Measurements from ENCODE around the gene PPP2R2B.
"Not testable (repeated sequence)": the region's sequence is repeated elsewhere in the genome, so short reads cannot be mapped to it uniquely, and the experiment has no call there.

PPP2R2B gene

DNA sequence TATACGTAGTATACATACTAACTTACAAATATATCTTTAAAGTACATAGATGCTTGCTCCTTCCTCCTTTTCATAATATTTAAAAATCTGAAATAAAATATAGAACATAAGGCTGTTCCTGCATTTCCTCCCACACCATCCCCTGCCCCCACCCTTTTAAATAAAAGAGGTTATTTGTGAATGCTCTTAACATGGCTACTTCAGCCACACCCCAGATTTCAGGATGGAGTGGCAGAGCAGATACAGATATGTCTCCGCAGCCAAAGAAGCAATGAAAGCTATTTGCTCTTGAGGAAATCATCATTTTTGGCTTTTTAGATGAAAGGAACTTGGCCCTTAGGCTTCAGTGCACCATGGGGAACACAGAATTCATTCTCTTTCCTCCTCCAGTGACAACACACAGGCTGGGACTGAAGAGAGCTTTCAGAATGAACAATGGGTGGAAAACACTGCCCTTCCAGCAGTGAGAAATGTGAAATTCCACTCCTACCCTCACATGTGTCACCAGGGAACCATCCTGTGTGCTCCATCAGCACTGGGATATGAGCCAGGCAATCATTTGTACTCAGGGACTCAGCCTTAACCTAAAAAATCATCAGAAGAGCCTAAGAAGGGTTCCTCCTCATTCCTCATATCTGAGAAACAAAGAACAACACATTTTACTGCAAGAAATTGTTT, 134.3 kb downstream of the PPP2R2B start:
- DNase-seq (no peak), ATAC-seq (no peak)

DNA sequence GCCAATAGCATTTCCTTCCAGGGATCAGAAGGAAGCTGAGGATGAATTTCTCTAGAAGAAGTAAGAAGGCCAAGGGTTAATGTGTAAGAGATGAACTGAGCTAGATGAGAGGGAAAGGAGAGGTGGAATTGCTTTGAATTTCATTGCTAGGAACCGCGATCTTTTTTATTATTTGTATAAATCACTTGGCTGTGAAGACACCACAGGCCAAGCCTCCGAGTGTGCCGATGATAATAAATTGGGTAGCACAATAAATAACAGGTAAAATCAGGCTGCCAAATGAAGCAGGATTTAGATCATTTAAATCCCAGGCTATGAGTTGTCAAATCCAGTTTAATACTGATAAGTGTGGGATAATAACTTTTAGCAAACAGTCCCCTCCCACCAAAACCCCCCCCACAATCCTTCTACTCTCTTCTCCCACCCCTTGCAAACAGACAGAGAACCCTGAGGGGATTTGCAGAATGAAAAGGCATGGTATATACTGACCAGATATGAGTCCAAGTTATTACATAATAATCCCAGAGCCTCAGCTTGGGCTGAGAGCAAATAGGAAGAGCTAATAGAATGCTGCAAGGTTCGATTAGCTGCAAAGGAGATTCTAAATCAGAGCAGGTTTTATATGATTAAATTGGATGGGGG, 143.5 kb downstream of the PPP2R2B start:
- DNase-seq (no peak), ATAC-seq (no peak)

DNA sequence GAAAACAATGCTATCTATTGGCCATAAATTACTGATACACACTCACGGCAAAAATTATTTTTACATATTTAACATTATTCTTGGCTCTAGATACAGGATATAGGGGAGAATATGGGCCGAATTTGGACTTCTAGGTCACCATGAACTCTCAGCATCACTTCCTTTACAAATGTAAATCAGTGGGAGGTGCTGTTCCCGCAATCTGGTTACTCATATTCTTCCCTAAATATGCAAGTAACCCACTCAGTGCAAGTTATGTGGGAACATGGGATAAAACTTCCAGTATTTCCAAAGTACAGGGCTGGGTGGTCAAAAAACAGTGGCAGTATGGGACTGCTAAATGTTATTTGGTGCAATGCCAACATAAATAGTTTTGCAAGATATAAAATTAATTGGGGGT, 145.6 kb downstream of the PPP2R2B start:
- no peak for ATAC-seq

DNA sequence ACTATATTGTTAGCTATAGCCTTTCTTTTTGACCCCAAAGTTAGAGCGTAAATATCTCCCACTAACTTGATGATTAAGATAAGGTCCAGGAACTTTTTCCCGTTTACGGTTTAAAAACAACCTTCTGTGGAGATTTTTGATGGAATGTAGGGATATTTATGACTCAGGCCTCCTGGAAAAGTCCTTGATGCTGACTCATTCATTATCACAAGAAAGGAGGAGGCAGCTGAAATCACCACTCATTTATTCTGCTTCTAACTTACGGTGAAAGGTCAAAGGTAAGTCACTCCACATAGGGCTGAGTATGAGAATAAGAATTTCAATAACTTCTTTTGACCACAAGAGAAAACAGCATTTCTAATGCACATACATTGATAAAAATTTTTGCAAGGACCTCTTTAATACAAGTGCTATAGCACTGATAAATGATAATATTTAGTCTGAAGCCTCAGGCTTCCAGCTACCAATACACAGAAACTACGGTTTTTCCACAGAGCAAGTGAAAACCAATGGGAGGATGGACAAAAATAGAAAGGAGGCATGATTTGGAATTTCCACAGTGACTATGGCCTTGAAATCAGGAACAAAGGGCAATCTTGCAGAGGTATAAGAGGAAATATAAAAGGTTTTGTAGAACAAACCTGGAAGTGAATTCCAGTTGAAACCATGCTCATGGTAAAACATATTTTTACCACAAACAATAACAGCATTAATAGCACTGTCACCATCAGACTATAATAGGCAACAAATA, 146.5 kb downstream of the PPP2R2B start:
- ATAC-seq (no peak), DNase-seq (no peak)

More for the DNA sequence above, 145.6 kb downstream of the PPP2R2B start:
- DNase-seq, result no peak

DNA sequence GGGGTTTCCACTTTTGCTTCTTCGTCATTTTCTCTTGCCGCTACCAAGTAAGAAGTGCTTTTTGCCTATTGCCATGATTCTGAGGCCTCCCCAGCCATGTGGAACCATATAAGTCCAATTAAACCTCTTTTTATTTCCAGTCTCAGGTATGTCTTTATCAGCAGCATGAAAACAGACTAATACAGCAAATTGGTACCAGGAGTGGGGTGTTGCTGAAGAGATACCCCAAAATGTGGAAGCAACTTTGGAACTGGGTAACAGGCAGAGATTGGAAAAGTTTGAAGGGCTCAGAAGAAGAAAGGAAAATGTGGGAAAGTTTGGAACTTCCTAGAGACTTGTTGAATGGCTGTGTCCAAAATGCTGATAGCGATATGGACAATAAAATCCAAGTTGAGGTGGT, 149.8 kb downstream of the PPP2R2B start:
- not testable (repeated sequence) for ATAC-seq, DNase-seq

DNA sequence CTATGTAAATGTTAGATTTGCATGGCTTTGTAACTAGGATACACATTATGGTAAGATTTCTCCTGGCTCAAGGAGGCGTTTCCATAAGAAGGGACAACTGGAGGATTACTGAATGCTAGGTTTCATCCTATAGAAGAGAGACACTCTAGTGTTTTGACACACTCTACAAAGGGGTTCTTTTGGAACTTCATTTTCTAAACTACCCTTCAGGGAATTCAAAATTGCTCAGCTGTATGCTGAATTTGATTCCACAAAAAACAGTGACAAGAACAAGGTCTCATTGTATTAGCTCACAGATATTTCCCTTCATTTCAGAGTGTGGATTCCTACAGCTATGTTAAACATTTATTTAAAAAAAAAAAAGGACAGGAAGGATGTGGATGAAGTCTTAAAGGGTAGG, 151.7 kb downstream of the PPP2R2B start:
- no peak for DNase-seq
- ATAC-seq, result no peak

DNA sequence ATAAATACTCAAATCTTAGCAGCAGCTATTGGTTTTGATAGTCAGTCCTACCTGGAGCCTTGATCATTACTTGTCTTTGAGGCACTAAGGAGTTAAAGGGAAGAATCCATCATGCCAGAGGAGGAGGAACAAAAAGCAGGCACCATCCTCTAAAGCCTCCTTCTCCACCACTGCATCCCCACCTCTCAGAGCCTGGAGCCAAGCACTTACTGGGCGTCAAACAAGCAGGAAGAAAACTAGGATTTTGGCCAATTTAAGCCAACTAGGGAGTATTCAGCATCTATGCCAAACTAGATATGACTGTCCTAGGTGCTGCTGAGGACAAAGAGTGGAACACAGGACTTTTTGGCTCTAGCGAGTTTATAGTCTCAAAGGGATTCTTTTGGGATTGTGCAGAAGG, 152.5 kb downstream of the PPP2R2B start:
- DNase-seq (no peak), ATAC-seq (no peak)

DNA sequence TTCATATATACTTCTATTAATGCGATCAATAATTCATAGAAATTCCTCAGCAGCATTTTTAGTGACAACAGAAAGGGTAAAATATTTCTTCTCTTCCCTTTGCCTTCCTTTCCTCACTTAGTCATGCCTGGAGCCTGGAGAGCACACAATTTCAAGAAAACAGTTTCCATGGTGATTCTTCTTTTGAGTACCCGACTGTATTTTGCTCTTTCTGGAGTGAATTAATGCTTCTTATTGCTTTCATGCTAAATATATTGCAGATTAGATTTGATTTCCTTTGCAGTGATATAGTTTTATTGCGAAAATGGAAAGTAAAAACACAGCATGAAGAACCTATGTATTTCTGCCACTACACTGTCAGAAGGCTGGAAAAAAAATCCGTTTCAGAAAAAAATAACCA, 153.5 kb downstream of the PPP2R2B start:
- no peak for DNase-seq
- no peak for ATAC-seq

DNA sequence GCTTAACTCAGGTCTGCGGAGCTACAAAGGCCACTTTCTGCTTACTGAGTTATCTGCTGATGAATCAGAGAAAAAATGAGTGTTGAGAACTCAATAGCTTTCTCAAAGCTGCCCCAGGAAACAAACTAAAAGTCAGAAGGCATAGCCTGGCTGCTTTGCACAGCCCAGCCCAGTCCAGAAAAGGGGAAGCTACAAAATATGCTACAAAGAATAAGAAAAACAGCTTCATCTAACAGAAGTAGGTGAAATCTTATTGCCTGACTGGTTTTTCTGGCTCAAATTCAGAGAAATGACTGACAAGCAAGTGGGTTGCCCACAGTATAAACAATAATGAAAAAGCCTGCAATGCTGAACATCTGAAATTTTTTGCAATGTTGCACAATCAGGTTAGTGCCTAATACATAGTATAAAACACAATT, 156.2 kb downstream of the PPP2R2B start:
- ATAC-seq (no peak), DNase-seq (no peak)

DNA sequence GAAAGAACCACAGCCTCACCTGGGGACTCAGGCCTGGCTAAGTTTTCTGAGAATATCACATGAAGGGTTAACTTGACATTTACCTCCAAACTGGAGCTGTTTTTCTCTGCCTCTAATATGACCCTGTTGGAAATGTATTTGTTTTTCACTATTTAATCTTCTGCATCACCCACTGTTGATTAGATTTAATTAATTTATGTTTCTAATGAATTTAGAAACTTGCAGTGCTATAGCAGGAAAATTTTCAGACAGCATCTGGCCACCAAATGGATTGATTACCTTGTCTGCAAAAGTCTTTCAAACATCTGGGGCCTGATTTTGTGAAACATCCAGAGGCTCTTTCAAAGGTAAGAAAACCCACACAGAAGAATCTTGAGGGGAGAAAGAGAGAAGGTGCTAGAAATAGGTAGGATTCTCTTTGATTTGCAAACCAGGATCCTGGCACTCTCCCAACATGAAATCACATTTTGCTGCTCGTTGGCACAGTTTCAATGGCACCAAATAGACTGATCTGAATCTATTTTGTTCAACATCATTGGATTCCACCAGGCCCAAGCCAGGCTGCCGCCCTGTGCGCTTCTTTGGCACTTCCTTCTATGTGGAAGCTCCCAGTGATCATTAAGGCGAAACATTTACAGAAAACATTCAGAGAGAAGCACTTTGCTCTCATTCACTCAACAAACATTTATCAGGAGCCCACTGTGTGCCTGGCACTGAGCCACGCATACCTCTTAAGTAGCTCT, 157.3 kb downstream of the PPP2R2B start:
- ATAC-seq (no peak), DNase-seq (no peak)

DNA sequence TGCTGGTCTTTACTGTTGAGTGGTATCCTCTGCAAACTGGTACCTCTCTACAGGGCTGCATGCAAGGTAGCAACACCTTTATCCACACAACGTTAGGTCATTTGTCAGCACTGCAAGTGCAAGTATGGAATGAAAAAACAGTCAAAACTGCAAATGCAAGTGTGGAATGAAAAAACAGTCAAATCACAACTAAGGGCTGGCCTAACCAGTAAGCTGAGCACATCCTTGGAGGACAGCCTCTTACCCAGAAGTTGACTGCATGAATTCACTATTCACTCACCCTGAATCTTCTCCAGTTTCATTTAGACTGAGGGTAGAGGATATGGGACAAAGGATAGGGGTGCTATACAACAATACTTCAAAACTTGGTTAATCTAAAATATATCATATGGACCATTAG, 158.4 kb downstream of the PPP2R2B start:
- ATAC-seq (no peak), DNase-seq (no peak)

DNA sequence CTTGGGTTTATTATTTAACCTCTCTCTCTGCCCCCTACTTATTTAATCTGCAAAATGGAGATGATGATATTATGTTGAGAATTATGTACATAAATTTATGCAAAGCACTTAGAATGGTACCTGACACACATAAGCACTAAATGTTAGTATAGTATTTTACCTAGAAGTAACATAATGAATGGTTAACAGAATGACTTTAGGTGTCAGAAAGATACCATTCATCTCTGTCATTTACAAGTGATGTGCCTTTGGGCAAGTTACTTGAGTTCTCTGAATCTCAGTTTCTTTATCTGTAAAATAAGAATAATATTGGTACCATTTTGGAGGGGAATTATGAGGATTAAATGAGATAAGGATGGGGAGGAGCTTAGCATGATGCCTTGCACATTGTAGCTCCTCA, 159.4 kb downstream of the PPP2R2B start:
- ATAC-seq (no peak), DNase-seq (no peak)

DNA sequence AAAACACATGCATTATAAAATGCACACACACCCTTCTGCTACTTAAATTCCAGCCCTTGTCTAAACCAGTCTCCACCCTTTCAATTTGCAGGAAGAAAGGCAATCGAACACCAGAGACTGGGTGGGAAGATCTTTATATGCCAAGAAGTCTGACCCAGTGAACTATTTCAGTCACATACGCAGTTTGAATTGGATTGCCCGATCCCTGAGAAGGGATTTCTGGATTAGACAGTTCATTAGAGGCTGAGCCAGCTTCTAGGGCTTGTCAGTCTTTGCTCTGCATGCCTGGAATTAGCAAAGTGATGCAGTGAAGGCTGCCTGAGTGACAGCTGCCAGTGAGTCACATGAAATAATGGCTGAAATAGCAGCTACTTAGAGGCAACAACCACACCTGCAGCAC, 159.9 kb downstream of the PPP2R2B start:
- no peak for DNase-seq
- no peak for ATAC-seq

DNA sequence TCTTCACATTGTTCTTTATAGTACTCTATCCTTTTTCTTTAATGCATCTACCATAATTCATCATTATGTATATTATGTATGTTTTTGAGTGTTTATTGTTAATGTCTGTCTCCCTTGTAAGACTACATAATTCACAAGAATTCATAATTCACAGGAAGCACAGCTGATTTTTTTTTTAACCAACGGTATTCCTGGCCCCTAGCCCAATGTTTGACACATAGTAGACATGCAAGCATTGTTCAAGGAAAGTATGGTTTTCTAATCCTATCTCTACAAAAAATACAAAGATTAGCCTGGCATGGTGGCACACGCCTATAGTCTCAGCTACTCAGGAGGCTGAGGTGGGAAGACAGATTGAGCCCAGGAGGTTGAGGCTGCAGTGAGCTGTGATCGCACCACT, 160.6 kb downstream of the PPP2R2B start:
- no peak for DNase-seq

DNA sequence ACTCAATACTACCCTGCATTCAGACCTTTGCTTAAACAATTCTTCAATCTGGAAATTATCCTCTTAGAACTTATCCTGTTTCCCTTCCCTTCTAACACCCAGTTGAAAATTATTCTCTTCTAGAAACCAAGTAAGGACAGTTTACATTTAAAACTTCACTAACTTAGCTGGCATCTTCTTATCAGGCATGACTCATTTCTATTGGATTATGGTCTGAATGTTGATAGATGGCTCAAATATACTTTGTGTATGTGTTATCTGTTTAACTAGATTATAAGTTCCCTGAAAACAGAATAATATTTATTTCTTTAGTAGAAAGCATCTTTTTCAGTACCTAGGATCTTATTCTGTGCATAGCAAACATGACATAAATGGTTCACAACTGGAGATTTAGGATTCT, 161.9 kb downstream of the PPP2R2B start:
- DNase-seq (no peak), ATAC-seq (no peak)

More for the DNA sequence above, 160.6 kb downstream of the PPP2R2B start:
- no peak for ATAC-seq

DNA sequence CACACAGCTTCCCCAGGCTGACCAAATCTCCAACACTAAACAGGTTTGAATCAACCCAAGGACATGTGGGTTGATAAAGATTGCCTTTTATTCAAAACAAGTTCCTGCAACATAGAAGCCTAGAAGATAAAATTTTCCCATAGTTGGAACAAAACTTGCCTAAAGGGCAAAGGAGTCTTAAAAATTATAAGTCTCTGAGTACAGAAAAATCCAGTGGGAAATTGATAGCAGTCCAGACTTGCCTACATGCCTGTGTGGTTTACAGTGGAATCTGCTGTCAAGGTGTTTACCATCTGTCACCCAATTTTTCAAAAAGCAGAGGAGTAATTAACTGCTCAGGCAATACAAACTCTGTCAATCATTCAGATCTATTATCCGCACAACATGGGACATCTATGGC, 168.2 kb downstream of the PPP2R2B start:
- ATAC-seq (no peak), DNase-seq (no peak)

DNA sequence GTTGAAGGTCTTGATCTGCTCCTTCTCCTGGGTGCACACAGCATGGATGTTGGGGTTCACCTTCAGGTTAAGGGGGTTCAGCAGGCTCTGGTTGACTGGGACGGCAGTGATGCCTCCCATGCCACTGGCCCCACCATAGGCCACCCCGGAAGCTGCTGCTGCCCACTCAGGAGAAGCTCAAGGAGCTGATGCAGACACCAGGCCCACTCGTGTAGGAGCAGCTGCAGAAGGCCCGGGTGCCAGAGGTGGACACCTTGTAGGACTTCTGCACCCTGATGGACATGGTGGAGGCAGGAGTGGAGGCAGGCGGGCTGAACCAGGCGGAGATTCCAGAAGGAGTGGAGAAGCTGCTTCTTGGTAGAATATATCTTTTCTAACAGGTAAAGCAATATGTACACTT, 171.2 kb downstream of the PPP2R2B start:
- DNase-seq (no peak), ATAC-seq (no peak)

DNA sequence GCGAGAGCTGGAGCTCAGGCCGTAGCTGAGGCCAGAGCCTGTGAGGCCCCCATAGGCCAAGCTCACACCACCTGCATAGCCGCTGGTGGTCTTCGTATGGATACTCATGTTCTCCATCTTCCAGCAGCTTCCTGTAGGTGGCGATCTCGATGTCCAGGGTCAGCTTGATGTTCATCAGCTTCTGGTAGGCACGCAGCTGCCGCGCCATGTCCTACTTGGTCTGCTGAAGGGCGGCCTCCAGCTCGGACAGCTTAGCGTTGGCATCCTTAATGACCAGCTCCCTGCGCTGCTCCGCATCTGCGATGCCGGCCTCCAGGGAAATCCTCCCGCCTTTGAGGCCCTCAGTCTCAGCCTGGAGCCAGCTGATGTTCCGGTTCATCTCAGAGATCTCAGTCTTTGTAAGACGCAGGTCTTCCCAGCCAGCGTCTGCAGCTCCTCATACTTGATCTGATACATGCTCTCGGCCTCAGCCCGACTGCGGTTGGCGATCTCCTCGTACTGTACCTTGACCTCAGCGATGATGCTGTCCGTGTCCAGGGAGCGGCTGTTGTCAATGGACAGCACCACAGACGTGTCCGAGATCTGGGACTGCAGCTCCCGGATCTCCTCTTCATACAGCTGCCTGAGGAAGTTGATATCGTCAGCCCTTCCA, 172.1 kb downstream of the PPP2R2B start:
- DNase-seq (no peak), ATAC-seq (no peak)

DNA sequence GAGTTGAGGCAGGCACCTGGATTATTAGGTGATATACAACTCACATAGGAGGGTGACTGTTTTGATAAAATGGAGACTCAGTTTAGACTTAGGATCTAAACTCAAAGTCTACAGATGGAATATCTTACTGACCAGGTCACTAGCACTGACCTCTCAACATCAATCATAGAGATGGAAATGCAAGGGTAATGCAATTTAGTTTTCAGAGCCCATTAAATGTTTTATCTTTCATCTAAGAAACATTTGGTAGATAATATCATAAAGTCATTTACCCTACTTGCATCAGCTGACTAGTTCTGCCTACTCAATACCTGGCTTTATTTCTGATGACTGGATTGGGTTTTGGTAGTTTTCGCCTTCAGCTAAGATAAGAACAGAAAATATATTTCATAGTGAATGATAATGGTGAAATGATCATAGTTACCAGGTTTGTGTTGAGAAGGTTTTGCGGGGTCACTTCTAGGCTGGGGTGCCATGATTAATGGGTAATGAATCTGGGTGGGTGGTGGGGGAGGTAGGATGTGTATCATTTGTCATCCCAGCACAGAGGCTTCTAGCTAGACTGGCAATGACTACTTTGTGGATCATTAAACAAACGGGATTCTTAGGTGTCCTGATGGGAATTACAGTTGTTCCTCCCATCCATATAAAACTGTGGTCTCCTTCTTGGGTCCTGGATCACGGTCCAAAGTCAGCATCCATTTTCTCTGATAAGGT, 173.4 kb downstream of the PPP2R2B start:
- ATAC-seq (no peak), DNase-seq (no peak)

DNA sequence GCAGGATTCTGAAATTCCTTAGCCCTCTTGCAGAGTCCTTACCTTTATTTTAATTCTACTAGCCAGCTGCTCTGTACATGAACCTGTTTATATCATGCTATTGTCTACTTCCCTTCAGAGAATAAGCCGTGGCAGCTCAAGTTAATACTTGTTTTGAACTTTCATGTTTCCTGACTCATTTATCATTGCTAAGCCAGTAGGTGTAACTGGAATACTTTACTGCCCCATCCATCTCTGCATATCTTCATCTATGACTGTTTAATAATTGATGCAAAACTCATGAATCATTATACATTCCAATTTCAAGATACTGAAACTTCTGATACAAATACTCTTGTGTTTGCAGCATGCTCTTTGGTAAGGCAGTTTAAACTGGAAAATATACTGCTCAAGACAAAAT, 174.7 kb downstream of the PPP2R2B start:
- DNase-seq (no peak), ATAC-seq (no peak)

DNA sequence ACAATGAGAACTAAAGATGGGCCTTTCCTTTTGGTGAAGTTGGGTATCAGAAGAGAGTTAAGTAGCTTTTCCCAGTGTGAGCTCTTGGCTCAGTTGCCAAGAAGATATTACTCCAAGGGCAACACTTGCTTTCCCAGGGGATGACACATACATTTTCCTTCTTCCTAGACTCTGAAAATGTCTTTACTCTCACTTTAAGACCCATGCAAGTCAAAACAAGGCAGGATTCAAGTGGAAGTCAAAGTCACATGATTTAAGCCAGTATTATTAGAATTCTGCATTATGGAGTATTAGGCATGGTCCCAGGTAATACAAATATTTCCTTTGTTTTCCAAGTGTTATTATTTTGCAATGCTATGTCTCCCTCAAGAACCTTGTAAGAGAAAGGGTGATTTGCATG, 175.1 kb downstream of the PPP2R2B start:
- ATAC-seq (no peak), DNase-seq (no peak)

All from stimulated activated naive CD8-positive, alpha-beta T cell treated with anti-CD3 and anti-CD28 coated beads, Interleukin-15, Interleukin-2, amounts not matched to agents 100 U/mL and 50 U/mL, for 24 hours (primary cell).